ENCODE measurements around the gene PCOLCE2.

PCOLCE2 gene, protein sequence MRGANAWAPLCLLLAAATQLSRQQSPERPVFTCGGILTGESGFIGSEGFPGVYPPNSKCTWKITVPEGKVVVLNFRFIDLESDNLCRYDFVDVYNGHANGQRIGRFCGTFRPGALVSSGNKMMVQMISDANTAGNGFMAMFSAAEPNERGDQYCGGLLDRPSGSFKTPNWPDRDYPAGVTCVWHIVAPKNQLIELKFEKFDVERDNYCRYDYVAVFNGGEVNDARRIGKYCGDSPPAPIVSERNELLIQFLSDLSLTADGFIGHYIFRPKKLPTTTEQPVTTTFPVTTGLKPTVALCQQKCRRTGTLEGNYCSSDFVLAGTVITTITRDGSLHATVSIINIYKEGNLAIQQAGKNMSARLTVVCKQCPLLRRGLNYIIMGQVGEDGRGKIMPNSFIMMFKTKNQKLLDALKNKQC

DNA sequence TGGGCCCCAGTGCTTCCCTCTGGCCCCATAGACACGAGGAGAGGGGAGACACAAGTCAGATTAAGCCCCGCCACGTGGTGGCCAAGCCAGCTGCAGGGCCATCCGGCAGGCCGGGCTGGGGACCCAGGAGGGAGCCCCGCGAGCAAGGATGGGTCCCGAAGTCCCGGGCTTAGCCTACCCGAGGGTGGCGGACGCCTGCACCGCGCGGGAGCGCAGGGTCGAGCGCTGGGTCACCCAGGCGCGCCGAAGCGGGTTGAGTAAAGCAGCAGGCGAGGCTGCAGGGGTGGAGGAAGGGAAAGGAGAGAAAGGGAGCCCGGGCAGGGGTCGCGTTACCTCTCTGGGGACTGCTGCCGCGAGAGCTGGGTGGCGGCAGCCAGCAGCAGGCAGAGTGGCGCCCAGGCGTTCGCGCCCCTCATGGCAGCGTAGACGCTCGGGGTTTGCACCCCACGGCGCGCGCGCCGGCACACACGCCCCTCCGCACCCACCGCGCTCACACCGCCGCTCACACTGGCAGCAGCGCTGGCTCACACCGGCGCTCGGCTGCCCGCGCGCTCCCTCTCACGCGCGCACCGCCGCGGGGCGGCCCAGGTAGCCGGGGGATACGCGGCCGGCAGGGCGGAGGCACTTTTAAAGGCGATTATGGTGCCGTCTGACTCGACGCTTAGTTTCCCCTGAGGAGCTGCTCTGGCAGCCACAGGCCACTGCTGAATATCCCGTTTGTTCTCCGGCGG lies at the start of gene PCOLCE2:
Gene PCOLCE2, minus strand, starts transcription at position 603 of the 731 bp plus-strand sequence. Its CDS starts 187 bp downstream, at position 416.
- H3K36me3 ChIP-seq (ENCODE audit: low read depth), result no peaks in the 10 kb centered on the region
- peak; percentile 55 for DNase-seq (ENCODE audit: low spot score)
- TF ChIP-seq, protein P1, sequence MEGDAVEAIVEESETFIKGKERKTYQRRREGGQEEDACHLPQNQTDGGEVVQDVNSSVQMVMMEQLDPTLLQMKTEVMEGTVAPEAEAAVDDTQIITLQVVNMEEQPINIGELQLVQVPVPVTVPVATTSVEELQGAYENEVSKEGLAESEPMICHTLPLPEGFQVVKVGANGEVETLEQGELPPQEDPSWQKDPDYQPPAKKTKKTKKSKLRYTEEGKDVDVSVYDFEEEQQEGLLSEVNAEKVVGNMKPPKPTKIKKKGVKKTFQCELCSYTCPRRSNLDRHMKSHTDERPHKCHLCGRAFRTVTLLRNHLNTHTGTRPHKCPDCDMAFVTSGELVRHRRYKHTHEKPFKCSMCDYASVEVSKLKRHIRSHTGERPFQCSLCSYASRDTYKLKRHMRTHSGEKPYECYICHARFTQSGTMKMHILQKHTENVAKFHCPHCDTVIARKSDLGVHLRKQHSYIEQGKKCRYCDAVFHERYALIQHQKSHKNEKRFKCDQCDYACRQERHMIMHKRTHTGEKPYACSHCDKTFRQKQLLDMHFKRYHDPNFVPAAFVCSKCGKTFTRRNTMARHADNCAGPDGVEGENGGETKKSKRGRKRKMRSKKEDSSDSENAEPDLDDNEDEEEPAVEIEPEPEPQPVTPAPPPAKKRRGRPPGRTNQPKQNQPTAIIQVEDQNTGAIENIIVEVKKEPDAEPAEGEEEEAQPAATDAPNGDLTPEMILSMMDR (IDR thresholded peaks at IDR 0.05; ENCODE audit: poor library complexity, severe bottlenecking), result no peak
- peak; percentile 76 for ATAC-seq (ENCODE audit: low read depth)
- no peak within 1 kb of the TSS for H3K27ac ChIP-seq (ENCODE audit: poor library complexity, severe bottlenecking)
- H3K4me3 ChIP-seq (ENCODE audit: severe bottlenecking), result peak within 1 kb of the TSS; percentile 38
- H3K27me3 ChIP-seq (ENCODE audit: insufficient read depth, poor library complexity, severe bottlenecking), result peaks cover 7% of the 10 kb centered on the region
- no peaks in the 10 kb centered on the region for H3K9me3 ChIP-seq (ENCODE audit: severe bottlenecking)
- H3K4me1 ChIP-seq (ENCODE audit: insufficient read depth, poor library complexity, severe bottlenecking), result no peaks in the 10 kb centered on the region

GRCh38 chr3:142935963-142936362 lies 47.1 kb upstream of the PCOLCE2 start:
- no peaks in the 10 kb centered on the region for H3K4me1 ChIP-seq (ENCODE audit: insufficient read depth, poor library complexity, severe bottlenecking)
- ATAC-seq (ENCODE audit: low read depth) (no peak), DNase-seq (ENCODE audit: low spot score) (no peak)
- no peaks in the 10 kb centered on the region for H3K9me3 ChIP-seq (ENCODE audit: severe bottlenecking)
- H3K36me3 ChIP-seq (ENCODE audit: low read depth), result no peaks in the 10 kb centered on the region
- H3K27me3 ChIP-seq (ENCODE audit: insufficient read depth, poor library complexity, severe bottlenecking), result no peaks in the 10 kb centered on the region
- no peak overlapping the region for H3K4me3 ChIP-seq (ENCODE audit: severe bottlenecking)
- H3K27ac ChIP-seq (ENCODE audit: poor library complexity, severe bottlenecking), result no peak overlapping the region
- TF ChIP-seq, protein P1 (IDR thresholded peaks at IDR 0.05; ENCODE audit: poor library complexity, severe bottlenecking), result no peak

GRCh38 chr3:142934887-142935269 lies 46.0 kb upstream of the PCOLCE2 start:
- H3K27ac ChIP-seq (ENCODE audit: poor library complexity, severe bottlenecking), result no peak overlapping the region
- no peak for ATAC-seq (ENCODE audit: low read depth)
- no peaks in the 10 kb centered on the region for H3K27me3 ChIP-seq (ENCODE audit: insufficient read depth, poor library complexity, severe bottlenecking)
- H3K4me3 ChIP-seq (ENCODE audit: severe bottlenecking), result no peak overlapping the region
- TF ChIP-seq, protein P1 (IDR thresholded peaks at IDR 0.05; ENCODE audit: poor library complexity, severe bottlenecking), result no peak
- DNase-seq (ENCODE audit: low spot score), result no peak
- H3K36me3 ChIP-seq (ENCODE audit: low read depth), result no peaks in the 10 kb centered on the region
- no peaks in the 10 kb centered on the region for H3K4me1 ChIP-seq (ENCODE audit: insufficient read depth, poor library complexity, severe bottlenecking)
- no peaks in the 10 kb centered on the region for H3K9me3 ChIP-seq (ENCODE audit: severe bottlenecking)

DNA sequence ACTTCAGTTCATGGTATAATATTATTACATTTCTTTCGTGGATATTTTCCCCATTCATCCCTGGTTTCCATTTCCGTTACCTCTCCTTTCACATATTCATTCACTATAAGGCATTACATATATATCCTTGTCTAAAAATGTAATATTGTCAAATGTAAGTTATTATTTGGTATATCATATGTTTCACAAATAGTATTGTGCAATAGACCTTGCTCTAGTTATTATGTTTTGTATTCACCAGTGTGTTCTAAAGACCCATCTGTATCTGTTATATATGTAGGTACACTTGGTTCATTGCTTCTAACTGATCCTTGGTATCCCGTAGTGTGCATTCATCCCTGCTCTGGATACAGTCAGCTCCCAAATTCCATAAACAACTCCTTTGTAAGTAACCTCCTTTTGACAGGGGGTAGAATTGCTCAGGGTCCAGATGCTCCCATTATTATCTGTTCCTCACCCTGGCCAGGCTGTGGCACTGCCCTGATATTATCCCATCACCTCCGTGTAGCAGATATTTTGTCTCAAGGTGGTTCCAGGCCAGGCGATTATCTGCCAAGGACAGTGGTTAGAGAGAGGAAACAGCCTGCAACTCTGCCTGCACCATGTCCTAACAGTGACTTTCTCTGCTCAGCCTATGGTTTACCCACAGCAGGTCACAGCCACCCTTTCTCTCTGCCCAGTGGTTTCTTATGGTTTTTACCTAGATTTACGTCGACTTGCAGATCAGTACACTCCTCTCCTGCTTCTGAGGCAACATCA lies 45.4 kb upstream of the PCOLCE2 start:
- Histone ChIP-seq H3K36me3 (ENCODE audit: low read depth) (no peaks in the 10 kb centered on the region), H3K4me3 (ENCODE audit: severe bottlenecking) (no peak overlapping the region), H3K9me3 (ENCODE audit: severe bottlenecking) (no peaks in the 10 kb centered on the region), H3K27me3 (ENCODE audit: insufficient read depth, poor library complexity, severe bottlenecking) (no peaks in the 10 kb centered on the region), H3K4me1 (ENCODE audit: insufficient read depth, poor library complexity, severe bottlenecking) (no peaks in the 10 kb centered on the region), H3K27ac (ENCODE audit: poor library complexity, severe bottlenecking) (no peak overlapping the region)
- ATAC-seq (ENCODE audit: low read depth) (no peak), DNase-seq (ENCODE audit: low spot score) (no peak)
- TF ChIP-seq, protein P1 (IDR thresholded peaks at IDR 0.05; ENCODE audit: poor library complexity, severe bottlenecking), result no peak

Measured in RWPE2 (cell line).